Peyer's patch (tissue), 4 donors: ENCODE measurements around the gene RASAL2. TPM values are rescaled to one million over a fixed set of nuclear protein-coding genes. Genes with fewer than 3 reads are reported as not detected.

Experiments used
- DNase-seq, 3 donors: peaks; one replicate each; pipeline ENCODE4 v3.0.0-alpha.2; 2017 to 2019
- H3K27ac ChIP-seq, 4 donors: fragments of 200-600 bp; sonication (generic); one replicate each; pipeline ENCODE4 v1.5.1; 2016 to 2019
- H3K27me3 ChIP-seq, 2 donors: fragments of 200-600 bp; sonication (generic); one replicate each; pipeline ENCODE4 v1.5.1; 2019
- H3K36me3 ChIP-seq, 3 donors: fragments of 200-600 bp; sonication (generic); one replicate each; pipeline ENCODE4 v1.5.1; 2016 to 2019
- H3K4me1 ChIP-seq, 4 donors: fragments of 200-600 bp; sonication (generic); one replicate each; pipeline ENCODE4 v1.5.1; 2016 to 2019
- H3K4me3 ChIP-seq, 4 donors: fragments of 200-600 bp; sonication (generic); 1 replicate in 3 of 4; 2 replicates in 1 of 4; pipeline ENCODE4 v1.5.1; 2016 to 2019; ENCODE audit warnings: mild to moderate bottlenecking in 1 of 4
- H3K9me3 ChIP-seq, 4 donors: fragments of 200-600 bp; sonication (generic); one replicate each; pipeline ENCODE4 v1.5.1; 2016 to 2019; ENCODE audit warnings: mild to moderate bottlenecking in 1 of 4
- POLR2A ChIP-seq, 2 donors: fragments of 450-650 bp; IDR thresholded peaks; one replicate each; pipeline ENCODE4 v1.5.1; 2017; ENCODE audit warnings: antibody characterized with exemption in 2 of 2, mild to moderate bottlenecking in 2 of 2, moderate library complexity in 2 of 2
- total RNA-seq, 4 donors: library from RNA; depleted of rRNA; stranded (reverse); fragments of >200 nt; gene quantifications; one replicate each; pipeline ENCODE4 v1.1.0, GENCODE V29; 2016
- TF ChIP-seq, protein P1 (sequence below), 6 experiments: fragments of 450-650 bp in 4 of 6; fragments of 200-600 bp in 2 of 6; sonication (generic) in 1 of 6; IDR thresholded peaks; one replicate each; pipeline ENCODE4 v1.5.1; 2017 to 2019; ENCODE audit warnings: antibody characterized with exemption in 6 of 6, mild to moderate bottlenecking in 3 of 6, moderate library complexity in 1 of 6

RASAL2 gene
- total RNA-seq, 4 donors from 2014 or later, result 10.2 to 35.5 (median 20.0) TPM

DNA sequence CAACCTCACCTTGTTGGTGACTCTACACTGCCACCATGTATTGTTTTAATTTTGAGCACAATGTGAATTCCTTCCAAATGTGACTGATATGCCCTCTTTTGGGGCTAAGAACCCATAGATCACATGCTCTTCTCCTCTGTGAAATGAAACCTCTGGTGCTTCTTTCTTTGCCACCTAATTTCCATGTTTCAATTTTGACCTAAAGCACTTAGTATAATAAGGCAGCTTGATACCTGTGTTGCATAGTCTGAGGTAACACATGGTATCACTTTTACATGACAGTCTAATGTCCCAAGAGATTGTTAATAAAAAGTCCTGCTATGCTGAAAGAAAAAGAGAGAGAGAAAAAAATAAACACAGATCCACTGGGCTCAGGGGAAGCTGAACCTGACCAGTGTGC, 378.6 kb downstream of the RASAL2 start:
- Histone ChIP-seq H3K27ac (no peak overlapping the region), H3K4me1 (peaks cover 0 to 5% (median 0%) of the 10 kb centered on the region in 4 donors), H3K36me3 (peaks cover 0 to 14% (median 0%) of the 10 kb centered on the region in 3 donors), H3K4me3 (no peak overlapping the region), H3K27me3 (no peaks in the 10 kb centered on the region), H3K9me3 (no peaks in the 10 kb centered on the region)
- no peak for DNase-seq
- TF ChIP-seq POLR2A (IDR thresholded peaks at IDR 0.05), result no peak
- TF ChIP-seq, protein P1, sequence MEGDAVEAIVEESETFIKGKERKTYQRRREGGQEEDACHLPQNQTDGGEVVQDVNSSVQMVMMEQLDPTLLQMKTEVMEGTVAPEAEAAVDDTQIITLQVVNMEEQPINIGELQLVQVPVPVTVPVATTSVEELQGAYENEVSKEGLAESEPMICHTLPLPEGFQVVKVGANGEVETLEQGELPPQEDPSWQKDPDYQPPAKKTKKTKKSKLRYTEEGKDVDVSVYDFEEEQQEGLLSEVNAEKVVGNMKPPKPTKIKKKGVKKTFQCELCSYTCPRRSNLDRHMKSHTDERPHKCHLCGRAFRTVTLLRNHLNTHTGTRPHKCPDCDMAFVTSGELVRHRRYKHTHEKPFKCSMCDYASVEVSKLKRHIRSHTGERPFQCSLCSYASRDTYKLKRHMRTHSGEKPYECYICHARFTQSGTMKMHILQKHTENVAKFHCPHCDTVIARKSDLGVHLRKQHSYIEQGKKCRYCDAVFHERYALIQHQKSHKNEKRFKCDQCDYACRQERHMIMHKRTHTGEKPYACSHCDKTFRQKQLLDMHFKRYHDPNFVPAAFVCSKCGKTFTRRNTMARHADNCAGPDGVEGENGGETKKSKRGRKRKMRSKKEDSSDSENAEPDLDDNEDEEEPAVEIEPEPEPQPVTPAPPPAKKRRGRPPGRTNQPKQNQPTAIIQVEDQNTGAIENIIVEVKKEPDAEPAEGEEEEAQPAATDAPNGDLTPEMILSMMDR (IDR thresholded peaks at IDR 0.05), result no peak

DNA sequence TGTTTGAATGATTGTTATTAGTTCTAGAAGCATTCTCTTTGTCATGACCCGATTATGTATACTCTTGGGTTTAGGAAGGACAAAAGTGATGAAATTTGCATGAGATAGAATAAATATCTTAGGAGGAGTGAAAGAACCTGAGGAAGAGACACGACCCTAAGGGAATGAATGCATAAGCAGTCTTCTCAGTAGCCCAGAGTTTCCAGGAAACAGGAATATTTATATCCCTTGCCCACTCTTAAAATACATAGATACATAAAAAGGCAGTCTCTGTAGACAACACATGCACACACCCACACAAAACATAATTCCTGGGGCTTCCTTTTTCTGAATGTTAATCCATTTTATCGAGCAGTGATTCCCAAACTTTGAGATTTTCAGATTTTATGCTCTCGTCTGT, 383.5 kb downstream of the RASAL2 start:
- no peaks in the 10 kb centered on the region for H3K9me3 ChIP-seq
- no peak overlapping the region for H3K27ac ChIP-seq
- DNase-seq, result no peak
- no peaks in the 10 kb centered on the region for H3K4me1 ChIP-seq
- H3K4me3 ChIP-seq, result no peak overlapping the region
- peaks cover 0 to 11% (median 0%) of the 10 kb centered on the region in 3 donors for H3K36me3 ChIP-seq
- TF ChIP-seq, protein P1 (IDR thresholded peaks at IDR 0.05), result no peak
- no peak for TF ChIP-seq POLR2A (IDR thresholded peaks at IDR 0.05)
- no peaks in the 10 kb centered on the region for H3K27me3 ChIP-seq

DNA sequence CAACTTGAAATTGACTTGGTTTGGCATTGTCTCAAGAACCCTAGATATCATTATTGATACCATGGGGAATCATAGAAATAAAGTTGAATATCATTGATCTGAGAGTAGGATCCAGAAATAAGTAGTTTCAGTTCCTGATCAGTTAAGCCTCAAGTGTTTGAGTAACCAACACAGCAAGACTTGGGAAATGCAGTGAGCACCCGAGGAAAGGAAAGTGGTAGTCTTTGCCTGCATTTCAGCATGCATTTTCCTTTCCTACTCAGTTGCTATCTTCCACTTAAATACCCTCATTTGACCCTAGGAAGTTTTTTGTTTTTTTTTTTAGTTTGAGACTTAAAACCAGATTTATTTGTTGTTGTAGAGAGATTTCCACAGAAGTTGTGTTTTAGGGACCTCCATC, 383.9 kb downstream of the RASAL2 start:
- Histone ChIP-seq H3K27me3 (no peaks in the 10 kb centered on the region), H3K4me1 (no peaks in the 10 kb centered on the region), H3K4me3 (no peak overlapping the region), H3K9me3 (no peaks in the 10 kb centered on the region), H3K36me3 (peaks cover 0 to 11% (median 0%) of the 10 kb centered on the region in 3 donors), H3K27ac (no peak overlapping the region)
- no peak for DNase-seq
- TF ChIP-seq, protein P1 (IDR thresholded peaks at IDR 0.05), result no peak
- TF ChIP-seq POLR2A (IDR thresholded peaks at IDR 0.05), result no peak

DNA sequence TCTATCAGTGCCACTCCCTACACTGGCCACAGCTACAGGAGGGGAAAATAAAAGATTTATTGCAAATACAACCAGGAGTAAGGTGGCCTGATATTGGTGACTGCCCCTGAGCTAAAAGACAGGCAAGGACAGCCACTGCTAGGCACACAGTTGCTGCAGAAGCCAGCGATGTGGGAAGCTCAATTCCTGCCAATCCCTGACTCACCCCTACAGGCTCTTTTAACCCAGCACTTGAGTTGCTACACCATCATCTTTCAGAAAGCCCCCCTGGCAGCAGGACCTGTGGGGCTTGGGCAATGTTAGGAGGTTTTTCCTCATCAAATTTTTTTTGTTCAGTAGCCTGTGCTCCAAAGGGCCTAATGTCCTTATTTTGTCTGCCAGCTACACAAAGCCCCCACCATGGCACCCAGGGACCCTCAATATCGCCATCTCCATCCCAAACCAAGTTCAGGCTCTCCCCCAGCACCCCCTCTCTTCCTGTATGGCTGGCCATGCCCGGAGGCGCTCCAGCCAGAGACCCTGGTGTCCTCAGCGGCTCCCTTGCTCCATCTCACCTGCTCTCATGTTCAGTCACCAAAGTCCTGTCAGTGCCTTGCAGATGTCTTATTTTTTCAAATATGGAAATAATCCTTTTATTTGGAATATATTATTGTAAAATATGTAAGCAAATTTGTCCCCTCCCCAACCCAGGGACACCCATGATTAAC, 389.5 kb downstream of the RASAL2 start:
- no peak overlapping the region for H3K4me3 ChIP-seq
- peaks cover 0 to 7% (median 0%) of the 10 kb centered on the region in 4 donors for H3K4me1 ChIP-seq
- no peak for TF ChIP-seq POLR2A (IDR thresholded peaks at IDR 0.05)
- TF ChIP-seq, protein P1 (IDR thresholded peaks at IDR 0.05), result no peak
- H3K27me3 ChIP-seq, result no peaks in the 10 kb centered on the region
- H3K9me3 ChIP-seq, result no peaks in the 10 kb centered on the region
- no peak for DNase-seq
- no peak overlapping the region for H3K27ac ChIP-seq
- peaks cover 0 to 5% (median 0%) of the 10 kb centered on the region in 3 donors for H3K36me3 ChIP-seq

DNA sequence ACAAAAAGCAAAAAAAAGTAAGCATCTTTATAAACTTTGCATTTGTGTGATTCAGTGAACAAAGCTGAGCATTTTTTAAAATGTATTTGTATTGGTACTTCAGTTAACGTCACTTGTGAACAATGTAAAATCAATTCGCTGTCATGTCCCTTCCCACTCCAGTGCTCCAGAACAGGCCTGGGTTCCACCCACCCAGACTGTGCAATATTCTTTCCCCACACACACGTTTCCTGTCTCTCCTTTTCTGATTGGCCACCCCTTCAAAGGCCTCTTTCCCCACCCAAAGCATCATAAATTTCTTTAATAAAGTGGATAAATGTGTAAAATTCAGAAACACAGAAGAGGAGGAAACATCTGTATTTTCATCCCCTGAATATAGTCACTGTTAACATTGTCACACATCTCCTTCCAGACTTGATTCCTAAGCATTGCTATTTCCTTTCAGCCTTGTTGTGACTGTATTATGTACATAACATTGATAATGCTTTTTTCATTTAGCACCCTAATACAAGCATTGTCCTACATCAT, 390.9 kb downstream of the RASAL2 start:
- DNase-seq, result no peak
- TF ChIP-seq, protein P1 (IDR thresholded peaks at IDR 0.05), result no peak
- no peak for TF ChIP-seq POLR2A (IDR thresholded peaks at IDR 0.05)
- Histone ChIP-seq H3K9me3 (no peaks in the 10 kb centered on the region), H3K27ac (no peak overlapping the region), H3K27me3 (no peaks in the 10 kb centered on the region), H3K36me3 (no peaks in the 10 kb centered on the region), H3K4me1 (peaks cover 0 to 7% (median 0%) of the 10 kb centered on the region in 4 donors), H3K4me3 (no peak overlapping the region)
